HUES48 (cell line): Measurements from ENCODE around the gene ITGB1.

Experiments used
- H3K27ac ChIP-seq: one replicate; pipeline ENCODE4 v1.7.0; 2013; ENCODE audit warnings: low read depth, low read length, inconsistent platforms
- H3K27me3 ChIP-seq: 2 replicates; pipeline ENCODE4 v1.6.1; 2013; ENCODE audit warnings: mild to moderate bottlenecking, low read length; ENCODE audit not compliant: control insufficient read depth, insufficient read depth
- H3K36me3 ChIP-seq: 2 replicates; pipeline ENCODE4 v1.6.1; 2013; ENCODE audit warnings: low read length; ENCODE audit not compliant: control insufficient read depth, insufficient read depth
- H3K4me1 ChIP-seq: 2 replicates; pipeline ENCODE4 v1.6.1; 2013; ENCODE audit warnings: mild to moderate bottlenecking, low read length; ENCODE audit not compliant: control insufficient read depth, insufficient read depth
- H3K4me3 ChIP-seq: 2 replicates; pipeline ENCODE4 v1.5.1; 2013; ENCODE audit warnings: mild to moderate bottlenecking, low read depth, low read length
- H3K9ac ChIP-seq: 2 replicates; pipeline ENCODE4 v1.6.1; 2013; ENCODE audit warnings: mild to moderate bottlenecking, low read depth, low read length, moderate library complexity
- H3K9me3 ChIP-seq: 2 replicates; pipeline ENCODE4 v1.6.1; 2013; ENCODE audit warnings: low read length; ENCODE audit not compliant: control insufficient read depth, insufficient read depth

Gene ITGB1

GRCh38 chr10:32943854-32944661 is 14.0 kb downstream of the ITGB1 start:
- Histone ChIP-seq H3K36me3 (peaks cover 3% of the 10 kb centered on the region; the same call in 1 of the 2 replicates), H3K27me3 (no peaks in the 10 kb centered on the region), H3K4me3 (no peak overlapping the region), H3K9ac (no peak overlapping the region), H3K4me1 (peaks cover 52% of the 10 kb centered on the region), H3K27ac (no peak overlapping the region), H3K9me3 (no peaks in the 10 kb centered on the region)

GRCh38 chr10:32943395-32943794 is 14.6 kb downstream of the ITGB1 start:
- peaks cover 3% of the 10 kb centered on the region; the same call in 1 of the 2 replicates for H3K36me3 ChIP-seq
- H3K9me3 ChIP-seq = no peaks in the 10 kb centered on the region
- no peak overlapping the region for H3K4me3 ChIP-seq
- H3K4me1 ChIP-seq = peaks cover 50% of the 10 kb centered on the region
- no peak overlapping the region for H3K27ac ChIP-seq
- H3K9ac ChIP-seq = no peak overlapping the region
- H3K27me3 ChIP-seq = no peaks in the 10 kb centered on the region

GRCh38 chr10:32942081-32942480 is 15.9 kb downstream of the ITGB1 start:
- peaks cover 3% of the 10 kb centered on the region; the same call in 1 of the 2 replicates for H3K36me3 ChIP-seq

GRCh38 chr10:32941357-32941756 is 16.7 kb downstream of the ITGB1 start:
- no peak overlapping the region for H3K9ac ChIP-seq
- H3K9me3 ChIP-seq = no peaks in the 10 kb centered on the region
- H3K4me1 ChIP-seq = peaks cover 51% of the 10 kb centered on the region
- H3K27me3 ChIP-seq = no peaks in the 10 kb centered on the region
- peaks cover 3% of the 10 kb centered on the region; the same call in 1 of the 2 replicates for H3K36me3 ChIP-seq
- no peak overlapping the region for H3K4me3 ChIP-seq
- no peak overlapping the region for H3K27ac ChIP-seq

More at GRCh38 chr10:32942081-32942480, 15.9 kb downstream of the ITGB1 start:
- no peaks in the 10 kb centered on the region for H3K9me3 ChIP-seq
- no peaks in the 10 kb centered on the region for H3K27me3 ChIP-seq
- no peak overlapping the region for H3K4me3 ChIP-seq
- H3K27ac ChIP-seq = no peak overlapping the region
- peaks cover 51% of the 10 kb centered on the region for H3K4me1 ChIP-seq
- H3K9ac ChIP-seq = no peak overlapping the region

GRCh38 chr10:32940321-32941301 is 17.4 kb downstream of the ITGB1 start:
- no peaks in the 10 kb centered on the region for H3K27me3 ChIP-seq
- no peaks in the 10 kb centered on the region for H3K9me3 ChIP-seq
- H3K4me3 ChIP-seq = no peak overlapping the region
- no peak overlapping the region for H3K27ac ChIP-seq
- no peak overlapping the region for H3K9ac ChIP-seq
- H3K36me3 ChIP-seq = peaks cover 6% of the 10 kb centered on the region
- H3K4me1 ChIP-seq = peaks cover 48% of the 10 kb centered on the region

GRCh38 chr10:32939296-32940111 is 18.5 kb downstream of the ITGB1 start:
- no peak overlapping the region for H3K9ac ChIP-seq
- peaks cover 42% of the 10 kb centered on the region for H3K4me1 ChIP-seq
- no peak overlapping the region for H3K4me3 ChIP-seq
- no peaks in the 10 kb centered on the region for H3K27me3 ChIP-seq
- no peak overlapping the region for H3K27ac ChIP-seq
- peaks cover 17% of the 10 kb centered on the region for H3K36me3 ChIP-seq
- H3K9me3 ChIP-seq = no peaks in the 10 kb centered on the region

- no peaks in the 10 kb centered on the region for H3K9me3 ChIP-seq
- H3K27ac ChIP-seq = no peak overlapping the region
- peaks cover 26% of the 10 kb centered on the region for H3K36me3 ChIP-seq
- peaks cover 33% of the 10 kb centered on the region; the same call in 1 of the 2 replicates for H3K4me1 ChIP-seq
- H3K4me3 ChIP-seq = no peak overlapping the region
- H3K27me3 ChIP-seq = no peaks in the 10 kb centered on the region
- H3K9ac ChIP-seq = no peak overlapping the region
Observed at GRCh38 chr10:32938554-32939061, 19.4 kb downstream of the ITGB1 start.

GRCh38 chr10:32937911-32938424 is 20.1 kb downstream of the ITGB1 start:
- no peaks in the 10 kb centered on the region for H3K9me3 ChIP-seq
- H3K36me3 ChIP-seq = peaks cover 32% of the 10 kb centered on the region
- no peak overlapping the region for H3K27ac ChIP-seq
- no peak overlapping the region for H3K9ac ChIP-seq
- H3K27me3 ChIP-seq = no peaks in the 10 kb centered on the region
- H3K4me1 ChIP-seq = peaks cover 31% of the 10 kb centered on the region; the same call in 1 of the 2 replicates
- H3K4me3 ChIP-seq = no peak overlapping the region

- Histone ChIP-seq H3K9ac (no peak overlapping the region), H3K4me3 (no peak overlapping the region), H3K27me3 (no peaks in the 10 kb centered on the region), H3K36me3 (peaks cover 84% of the 10 kb centered on the region), H3K27ac (no peak overlapping the region), H3K4me1 (no peaks in the 10 kb centered on the region), H3K9me3 (no peaks in the 10 kb centered on the region)
Observed at GRCh38 chr10:32932225-32932729, 25.8 kb downstream of the ITGB1 start.

- no peaks in the 10 kb centered on the region for H3K4me1 ChIP-seq
- 0 out of 2 replicates have a peak, but pooled peaks cover 2% of the 10 kb centered on the region for H3K9me3 ChIP-seq
- H3K4me3 ChIP-seq = no peak overlapping the region
- H3K9ac ChIP-seq = no peak overlapping the region
- H3K36me3 ChIP-seq = peaks cover 91% of the 10 kb centered on the region
- no peaks in the 10 kb centered on the region for H3K27me3 ChIP-seq
- H3K27ac ChIP-seq = no peak overlapping the region
Observed at GRCh38 chr10:32931593-32931992, 26.4 kb downstream of the ITGB1 start.
